Embryonic facial prominence (tissue), 1 donor: ENCODE measurements around the gene PHACTR2.
"Not testable (repeated sequence)": the region's sequence is repeated elsewhere in the genome, so short reads cannot be mapped to it uniquely, and the experiment has no call there.

Source experiments
- DNase-seq: peaks from one replicate; pipeline ENCODE4 v3.0.0-alpha.2; 2016; ENCODE audit errors: extremely low spot score

PHACTR2 gene

GRCh38 chr6:143807103-143807772, 129.5 kb downstream of the PHACTR2 start:
- no peak for DNase-seq

GRCh38 chr6:143810745-143811144, 133.0 kb downstream of the PHACTR2 start:
- DNase-seq: no peak

GRCh38 chr6:143811501-143812157, 133.9 kb downstream of the PHACTR2 start:
- DNase-seq: no peak

GRCh38 chr6:143817621-143818020, 139.9 kb downstream of the PHACTR2 start:
- DNase-seq: no peak

GRCh38 chr6:143821359-143821758, 143.6 kb downstream of the PHACTR2 start:
- no peak for DNase-seq

- DNase-seq: no peak
Measured at GRCh38 chr6:143822584-143823024, 144.8 kb downstream of the PHACTR2 start.

GRCh38 chr6:143823548-143823947, 145.8 kb downstream of the PHACTR2 start:
- DNase-seq: no peak

- no peak for DNase-seq
Measured at GRCh38 chr6:143828572-143828971, 150.8 kb downstream of the PHACTR2 start.

- DNase-seq: no peak
Measured at GRCh38 chr6:143836150-143836549, 158.4 kb downstream of the PHACTR2 start.

GRCh38 chr6:143838395-143838794, 160.6 kb downstream of the PHACTR2 start:
- DNase-seq: no peak

- no peak for DNase-seq
Measured at GRCh38 chr6:143839196-143839595, 161.4 kb downstream of the PHACTR2 start.

- DNase-seq: no peak
Measured at GRCh38 chr6:143840595-143841265, 163.0 kb downstream of the PHACTR2 start.

- DNase-seq: peak; percentile 86
Measured at GRCh38 chr6:143842461-143842901, 164.7 kb downstream of the PHACTR2 start.

GRCh38 chr6:143842902-143843676, 165.3 kb downstream of the PHACTR2 start, which contains the start of gene LTV1:
LTV1 (plus strand) TSS chr6:143843338; CDS start chr6:143843478, 140 bp downstream.
- peak; percentile 98 for DNase-seq

GRCh38 chr6:143843677-143843999, 165.9 kb downstream of the PHACTR2 start:
- DNase-seq: no peak

GRCh38 chr6:143844006-143844405, 166.2 kb downstream of the PHACTR2 start:
- DNase-seq: no peak

- DNase-seq: no peak
Measured at GRCh38 chr6:143845033-143845432, 167.3 kb downstream of the PHACTR2 start.

- DNase-seq: not testable (repeated sequence)
Measured at GRCh38 chr6:143851706-143852105, 173.9 kb downstream of the PHACTR2 start.

GRCh38 chr6:143855057-143855456, 177.3 kb downstream of the PHACTR2 start:
- not testable (repeated sequence) for DNase-seq

GRCh38 chr6:143856762-143857161, 179.0 kb downstream of the PHACTR2 start:
- DNase-seq: not testable (repeated sequence)

- DNase-seq: no peak
Measured at GRCh38 chr6:143857651-143858050, 179.9 kb downstream of the PHACTR2 start.
